CD4-positive, alpha-beta T cell treated with Interferon alpha-2 for 1 hour (primary cell): ENCODE results near the gene CYBA.
A peak's percentile ranks its signal among the peaks of the same experiment; 100 is the strongest.

Experiments
- DNase-seq, 2 donors: peaks; one replicate each; pipeline ENCODE4 v3.0.0-alpha.2; 2020 to 2022

CYBA gene

GRCh38 chr16:88661468-88661867 is 10.6 kb upstream of the CYBA start:
- DNase-seq: no peak

GRCh38 chr16:88659160-88659559 is 8.3 kb upstream of the CYBA start:
- no peak for DNase-seq

GRCh38 chr16:88658714-88659113 is 7.9 kb upstream of the CYBA start:
- no peak for DNase-seq

GRCh38 chr16:88657371-88657770 is 6.5 kb upstream of the CYBA start:
- DNase-seq: no peak

- DNase-seq: no peak
These were observed 5.6 kb upstream of the CYBA start for GRCh38 chr16:88656291-88656980.

GRCh38 chr16:88655733-88656281 is 5.0 kb upstream of the CYBA start:
- no peak for DNase-seq

- DNase-seq: no peak
These were observed 4.3 kb upstream of the CYBA start for GRCh38 chr16:88655053-88655732.

GRCh38 chr16:88654363-88655052 is 3.7 kb upstream of the CYBA start:
- DNase-seq: no peak

GRCh38 chr16:88653596-88654362 is 2.9 kb upstream of the CYBA start:
- peak in 1 of 2 donors; percentile 33 for DNase-seq

- no peak for DNase-seq
These were observed 2.2 kb upstream of the CYBA start for GRCh38 chr16:88653101-88653500.

- no peak for DNase-seq
These were observed 1.9 kb upstream of the CYBA start for GRCh38 chr16:88652762-88653063.

- no peak for DNase-seq
These were observed 1.3 kb upstream of the CYBA start for GRCh38 chr16:88651989-88652761.

GRCh38 chr16:88651276-88651988 is 579 bp upstream of the CYBA start:
- peak; percentile 82 to 87 for DNase-seq

- DNase-seq: peak; percentile 37 to 47
These were observed 717 bp downstream of the CYBA start for GRCh38 chr16:88649924-88650748.

GRCh38 chr16:88649195-88649923 is 1.5 kb downstream of the CYBA start:
- no peak for DNase-seq

- DNase-seq: no peak
These were observed 3.4 kb downstream of the CYBA start for GRCh38 chr16:88647178-88648070.

- DNase-seq: no peak
These were observed 4.4 kb downstream of the CYBA start for GRCh38 chr16:88646345-88647034.

- no peak for DNase-seq
These were observed 4.9 kb downstream of the CYBA start for GRCh38 chr16:88645941-88646340.
